ENCODE results near the gene MAOA. TPM values are rescaled to one million over a fixed set of nuclear protein-coding genes. Genes with fewer than 3 reads are reported as not detected.
"Not testable (repeated sequence)": the region's sequence is repeated elsewhere in the genome, so short reads cannot be mapped to it uniquely, and the experiment has no call there.

MAOA gene
- total and polyA plus RNA-seq, 9 of the 15 experiments (the other 6 are each of a cell fraction or from before 2014, with no cell fraction given), result 0.68 to 2.7 (median 1.9) TPM

DNA sequence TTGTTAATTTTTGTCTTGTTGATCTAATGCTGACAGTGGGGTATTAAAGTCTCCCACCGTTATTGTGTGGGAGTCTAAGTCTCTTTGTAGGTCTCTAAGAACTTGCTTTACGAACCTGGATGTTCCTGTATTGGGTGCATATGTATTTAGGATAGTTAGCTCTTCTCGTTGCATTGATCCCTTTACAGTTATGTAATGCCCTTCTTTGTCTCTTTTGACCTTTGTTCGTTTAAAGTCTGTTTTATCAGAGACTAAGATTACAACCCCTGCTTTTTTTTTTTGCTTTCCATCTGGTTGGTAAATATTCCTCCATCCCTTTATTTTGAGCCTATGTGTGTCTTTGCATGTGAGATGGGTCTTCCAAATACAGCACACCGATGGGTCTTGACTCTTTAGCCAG lies 69.1 kb downstream of the MAOA start:
- ATAC-seq; in situ Hi-C loops (cut with MboI): not testable (repeated sequence)

DNA sequence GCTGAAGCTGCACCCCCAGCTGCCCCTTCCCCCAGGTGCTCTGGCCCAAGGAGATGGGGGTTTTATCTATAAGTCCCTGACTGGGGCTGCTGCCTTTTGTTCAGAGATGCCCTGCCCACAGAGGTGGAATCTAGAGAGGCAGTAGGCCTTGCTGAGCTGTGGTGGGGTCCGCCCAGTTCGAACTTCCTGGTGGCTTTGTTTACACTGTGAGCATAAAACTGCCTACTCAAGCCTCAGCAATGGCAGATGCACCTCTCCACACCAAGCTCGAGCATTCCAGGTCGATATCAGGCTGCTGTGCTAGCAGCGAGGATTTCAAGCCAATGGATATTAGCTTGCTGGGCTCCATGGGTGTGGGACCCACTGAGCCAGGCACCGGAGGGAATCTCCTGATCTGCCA lies 71.2 kb downstream of the MAOA start:
- H3K4me1 ChIP-seq (replicated peaks in 1 of 2; ENCODE audit: control insufficient read depth in 2 of 2, insufficient read depth in 2 of 2, low read length in 2 of 2); H3K9me3 ChIP-seq (replicated peaks; ENCODE audit: control insufficient read depth, insufficient read depth, low read depth, low read length); BruUV-seq (replicated peaks); H3K36me3 ChIP-seq (ENCODE audit: control insufficient read depth, insufficient read depth, low read length); H3K4me3 ChIP-seq; H2AFZ ChIP-seq (ENCODE audit: low read depth, low read length); H3K27me3 ChIP-seq (ENCODE audit: control insufficient read depth in 2 of 2, insufficient read depth in 2 of 2, low read length in 2 of 2); H4K20me1 ChIP-seq (replicated peaks; ENCODE audit: control insufficient read depth, insufficient read depth, low read length); CTCF ChIA-PET (ENCODE audit: low intra/inter-chr PET ratio); H3K9ac ChIP-seq (ENCODE audit: insufficient read depth in 1 of 2, low read depth in 2 of 2, low read length in 2 of 2); FAIRE-seq; ATAC-seq; H3K9me1 ChIP-seq (ENCODE audit: control insufficient read depth, insufficient read depth, low read length); H3K27ac ChIP-seq (ENCODE audit: extremely low read depth, low read depth, low read length); in situ Hi-C loops (cut with MboI); intact Hi-C loops (cut with micrococcal nuclease); H3K79me2 ChIP-seq (ENCODE audit: control insufficient read depth, insufficient read depth, low read length); H3K4me2 ChIP-seq (ENCODE audit: insufficient read depth, low read length); DNase-seq (ENCODE audit: extremely low read depth in 1 of 4, low spot score in 3 of 4): not testable (repeated sequence)
- 0 out of 2 replicates have a peak, but pooled peaks have one; percentile 8 for TF ChIP-seq TCF3 (CRISPR knock-in tag; IDR thresholded peaks at IDR 0.05)
- 0% methylated on average over 3 of the region's 6 CpGs for WGBS (ENCODE audit: insufficient coverage, low coverage, missing lambda C conversion rate)
- POLR2A ChIA-PET, result interaction anchor here (0.7 kb wide), 1 partner anchor 84 kb away, joined by 3 read pairs; no protein-coding TSS in a partner anchor

More for the DNA sequence above, 69.1 kb downstream of the MAOA start:
- H3K9ac ChIP-seq (ENCODE audit: insufficient read depth in 1 of 2, low read depth in 2 of 2, low read length in 2 of 2); H3K36me3 ChIP-seq (ENCODE audit: control insufficient read depth, insufficient read depth, low read length); H3K27me3 ChIP-seq (ENCODE audit: control insufficient read depth in 2 of 2, insufficient read depth in 2 of 2, low read length in 2 of 2); BruUV-seq (replicated peaks); intact Hi-C loops (cut with micrococcal nuclease); H3K27ac ChIP-seq (ENCODE audit: extremely low read depth, low read depth, low read length); H3K9me3 ChIP-seq (replicated peaks; ENCODE audit: control insufficient read depth, insufficient read depth, low read depth, low read length); H3K4me2 ChIP-seq (ENCODE audit: insufficient read depth, low read length); DNase-seq (ENCODE audit: extremely low read depth in 1 of 4, low spot score in 3 of 4); POLR2A ChIA-PET; H3K9me1 ChIP-seq (ENCODE audit: control insufficient read depth, insufficient read depth, low read length); H2AFZ ChIP-seq (ENCODE audit: low read depth, low read length); H4K20me1 ChIP-seq (replicated peaks; ENCODE audit: control insufficient read depth, insufficient read depth, low read length); H3K4me1 ChIP-seq (replicated peaks in 1 of 2; ENCODE audit: control insufficient read depth in 2 of 2, insufficient read depth in 2 of 2, low read length in 2 of 2); H3K79me2 ChIP-seq (ENCODE audit: control insufficient read depth, insufficient read depth, low read length); FAIRE-seq; H3K4me3 ChIP-seq; CTCF ChIA-PET (ENCODE audit: low intra/inter-chr PET ratio): not testable (repeated sequence)
- 0% methylated on average over 5 of the region's 5 CpGs for WGBS (ENCODE audit: insufficient coverage, low coverage, missing lambda C conversion rate)
